GM18520 (cell line): ENCODE measurements around the gene CRYL1.

ENCODE experiments used
- ATAC-seq: cut with Tn5 transposase; IDR thresholded peaks from one replicate; pipeline ENCODE4 v1.9.1; 2021; ENCODE audit not compliant: unreplicated experiment

The CRYL1 gene

GRCh38 chr13:20402881-20403280 is 122.8 kb downstream of the CRYL1 start:
- no peak for ATAC-seq

GRCh38 chr13:20401931-20402856 is 123.5 kb downstream of the CRYL1 start:
- no peak for ATAC-seq

- ATAC-seq, result no peak
These were observed 124.1 kb downstream of the CRYL1 start for GRCh38 chr13:20401531-20401930.

- no peak for ATAC-seq
These were observed 124.9 kb downstream of the CRYL1 start for GRCh38 chr13:20400774-20401173.

GRCh38 chr13:20399961-20400360 is 125.7 kb downstream of the CRYL1 start:
- no peak for ATAC-seq

GRCh38 chr13:20399515-20399914 is 126.1 kb downstream of the CRYL1 start:
- ATAC-seq, result no peak

GRCh38 chr13:20398459-20398858 is 127.2 kb downstream of the CRYL1 start:
- ATAC-seq, result no peak

GRCh38 chr13:20397896-20398295 is 127.8 kb downstream of the CRYL1 start:
- no peak for ATAC-seq

GRCh38 chr13:20395061-20395916 is 130.4 kb downstream of the CRYL1 start:
- no peak for ATAC-seq

- no peak for ATAC-seq
These were observed 131.2 kb downstream of the CRYL1 start for GRCh38 chr13:20394506-20394905.

- ATAC-seq, result no peak
These were observed 131.5 kb downstream of the CRYL1 start for GRCh38 chr13:20394169-20394501.

- no peak for ATAC-seq
These were observed 132.1 kb downstream of the CRYL1 start for GRCh38 chr13:20393273-20394168.

- ATAC-seq, result no peak
These were observed 133.1 kb downstream of the CRYL1 start for GRCh38 chr13:20392530-20392929.

GRCh38 chr13:20391597-20392452 is 133.8 kb downstream of the CRYL1 start:
- ATAC-seq, result no peak

- ATAC-seq, result no peak
These were observed 135.0 kb downstream of the CRYL1 start for GRCh38 chr13:20390526-20391175.

- no peak for ATAC-seq
These were observed 135.7 kb downstream of the CRYL1 start for GRCh38 chr13:20389696-20390525.

- ATAC-seq, result no peak
These were observed 137.5 kb downstream of the CRYL1 start for GRCh38 chr13:20388184-20388583.

GRCh38 chr13:20387441-20387971 is 138.2 kb downstream of the CRYL1 start:
- no peak for ATAC-seq
